ENCODE data around the gene TAS2R10.

DNA sequence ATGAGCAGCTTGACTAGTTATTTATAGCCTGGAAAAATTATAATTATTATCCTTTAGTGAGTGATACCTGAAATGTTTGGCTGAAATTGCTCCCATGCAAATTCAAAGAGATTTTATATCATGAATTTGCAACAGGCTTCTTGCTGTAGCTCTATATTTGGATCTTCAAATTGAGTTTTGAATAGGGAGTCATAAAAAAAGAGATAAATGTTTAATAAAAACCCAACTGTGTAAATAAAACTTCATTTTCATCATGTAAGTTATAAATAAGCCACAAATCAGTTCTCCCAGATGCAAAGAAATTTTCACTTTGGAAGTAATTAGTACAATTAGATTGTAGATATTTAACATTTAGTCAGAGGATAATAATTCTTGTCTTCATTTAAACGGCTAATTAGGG lies 19.0 kb downstream of the TAS2R10 start, which contains the start of gene TAS2R8:
- no peak for TF ChIP-seq OSR1 (CRISPR knock-in tag; IDR thresholded peaks at IDR 0.05)
- TF ChIP-seq ZFP30 (CRISPR knock-in tag; IDR thresholded peaks at IDR 0.05): no peak
- TF ChIP-seq ZFP3 (CRISPR knock-in tag; IDR thresholded peaks at IDR 0.05): no peak
- no peak for TF ChIP-seq SNAI2 (CRISPR knock-in tag; IDR thresholded peaks at IDR 0.05)
- no peak for TF ChIP-seq CSDC2 (CRISPR knock-in tag; IDR thresholded peaks at IDR 0.05)
- no peak for TF ChIP-seq ESRRG (CRISPR knock-in tag; IDR thresholded peaks at IDR 0.05)
- no peak for TF ChIP-seq ARNTL (CRISPR knock-in tag; IDR thresholded peaks at IDR 0.05; ENCODE audit: borderline replicate concordance, low read depth)
- TF ChIP-seq, protein P1, sequence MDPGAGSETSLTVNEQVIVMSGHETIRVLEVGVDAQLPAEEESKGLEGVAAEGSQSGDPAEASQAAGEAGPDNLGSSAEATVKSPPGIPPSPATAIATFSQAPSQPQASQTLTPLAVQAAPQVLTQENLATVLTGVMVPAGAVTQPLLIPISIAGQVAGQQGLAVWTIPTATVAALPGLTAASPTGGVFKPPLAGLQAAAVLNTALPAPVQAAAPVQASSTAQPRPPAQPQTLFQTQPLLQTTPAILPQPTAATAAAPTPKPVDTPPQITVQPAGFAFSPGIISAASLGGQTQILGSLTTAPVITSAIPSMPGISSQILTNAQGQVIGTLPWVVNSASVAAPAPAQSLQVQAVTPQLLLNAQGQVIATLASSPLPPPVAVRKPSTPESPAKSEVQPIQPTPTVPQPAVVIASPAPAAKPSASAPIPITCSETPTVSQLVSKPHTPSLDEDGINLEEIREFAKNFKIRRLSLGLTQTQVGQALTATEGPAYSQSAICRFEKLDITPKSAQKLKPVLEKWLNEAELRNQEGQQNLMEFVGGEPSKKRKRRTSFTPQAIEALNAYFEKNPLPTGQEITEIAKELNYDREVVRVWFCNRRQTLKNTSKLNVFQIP (CRISPR knock-in tag; IDR thresholded peaks at IDR 0.05; ENCODE audit: borderline replicate concordance, low read depth): no peak
